Measurements from ENCODE around the gene ZSCAN18.

DNA sequence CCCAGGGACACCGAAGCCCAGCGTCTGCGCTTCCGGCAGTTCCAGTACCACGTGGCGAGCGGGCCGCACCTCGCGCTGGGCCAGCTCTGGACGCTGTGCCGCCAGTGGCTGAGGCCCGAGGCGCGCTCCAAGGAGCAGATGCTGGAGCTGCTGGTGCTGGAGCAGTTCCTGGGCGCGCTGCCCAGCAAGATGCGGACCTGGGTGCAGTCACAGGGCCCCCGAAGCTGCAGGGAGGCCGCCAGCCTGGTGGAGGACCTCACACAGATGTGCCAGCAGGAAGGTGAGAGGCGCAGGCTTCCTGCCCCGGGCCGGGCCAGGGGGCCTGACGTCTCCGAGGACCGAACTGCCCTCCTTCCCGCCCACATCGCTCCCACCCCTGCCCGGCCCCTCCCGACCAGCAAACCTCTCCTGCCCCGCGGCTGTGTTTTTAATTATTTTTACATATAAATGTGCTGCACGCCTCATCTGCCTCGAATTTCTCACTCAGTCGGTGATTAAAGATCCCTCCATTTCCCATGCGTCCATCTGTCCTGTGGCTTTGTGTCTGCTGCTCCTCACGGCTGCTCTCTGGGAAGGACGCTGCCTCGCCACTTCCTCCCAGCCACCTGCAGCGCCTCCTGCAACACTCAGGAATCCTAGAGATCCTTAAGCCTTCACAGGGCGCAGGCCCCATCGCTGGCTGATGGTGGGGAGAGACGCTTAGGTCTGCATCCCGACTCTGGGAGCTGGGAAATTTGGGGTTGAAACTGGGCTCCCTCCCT is 59.9 kb downstream of the ZSCAN18 start:
- no peak for TF ChIP-seq POLR2A (IDR thresholded peaks at IDR 0.05)
- TF ChIP-seq, protein P1, sequence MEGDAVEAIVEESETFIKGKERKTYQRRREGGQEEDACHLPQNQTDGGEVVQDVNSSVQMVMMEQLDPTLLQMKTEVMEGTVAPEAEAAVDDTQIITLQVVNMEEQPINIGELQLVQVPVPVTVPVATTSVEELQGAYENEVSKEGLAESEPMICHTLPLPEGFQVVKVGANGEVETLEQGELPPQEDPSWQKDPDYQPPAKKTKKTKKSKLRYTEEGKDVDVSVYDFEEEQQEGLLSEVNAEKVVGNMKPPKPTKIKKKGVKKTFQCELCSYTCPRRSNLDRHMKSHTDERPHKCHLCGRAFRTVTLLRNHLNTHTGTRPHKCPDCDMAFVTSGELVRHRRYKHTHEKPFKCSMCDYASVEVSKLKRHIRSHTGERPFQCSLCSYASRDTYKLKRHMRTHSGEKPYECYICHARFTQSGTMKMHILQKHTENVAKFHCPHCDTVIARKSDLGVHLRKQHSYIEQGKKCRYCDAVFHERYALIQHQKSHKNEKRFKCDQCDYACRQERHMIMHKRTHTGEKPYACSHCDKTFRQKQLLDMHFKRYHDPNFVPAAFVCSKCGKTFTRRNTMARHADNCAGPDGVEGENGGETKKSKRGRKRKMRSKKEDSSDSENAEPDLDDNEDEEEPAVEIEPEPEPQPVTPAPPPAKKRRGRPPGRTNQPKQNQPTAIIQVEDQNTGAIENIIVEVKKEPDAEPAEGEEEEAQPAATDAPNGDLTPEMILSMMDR (IDR thresholded peaks at IDR 0.05), result no peak
